HG02981 (cell line): ENCODE data around the gene SYCP2L.
A peak's percentile ranks its signal among the peaks of the same experiment; 100 is the strongest.
"Not testable (repeated sequence)": the region's sequence is repeated elsewhere in the genome, so short reads cannot be mapped to it uniquely, and the experiment has no call there.

ENCODE experiments used
- ATAC-seq: cut with Tn5 transposase; IDR thresholded peaks from one replicate; pipeline ENCODE4 v1.9.1; 2021; ENCODE audit warnings: mild to moderate bottlenecking, moderate library complexity; ENCODE audit not compliant: unreplicated experiment

SYCP2L gene

GRCh38 chr6:10886691-10887502, at the start of gene SYCP2L:
Gene SYCP2L (plus strand): TSS chr6:10887052. CDS start chr6:10887127, 75 bp downstream.
- ATAC-seq = no peak

GRCh38 chr6:10837622-10837994, 49.2 kb upstream of the SYCP2L start:
- no peak for ATAC-seq

DNA sequence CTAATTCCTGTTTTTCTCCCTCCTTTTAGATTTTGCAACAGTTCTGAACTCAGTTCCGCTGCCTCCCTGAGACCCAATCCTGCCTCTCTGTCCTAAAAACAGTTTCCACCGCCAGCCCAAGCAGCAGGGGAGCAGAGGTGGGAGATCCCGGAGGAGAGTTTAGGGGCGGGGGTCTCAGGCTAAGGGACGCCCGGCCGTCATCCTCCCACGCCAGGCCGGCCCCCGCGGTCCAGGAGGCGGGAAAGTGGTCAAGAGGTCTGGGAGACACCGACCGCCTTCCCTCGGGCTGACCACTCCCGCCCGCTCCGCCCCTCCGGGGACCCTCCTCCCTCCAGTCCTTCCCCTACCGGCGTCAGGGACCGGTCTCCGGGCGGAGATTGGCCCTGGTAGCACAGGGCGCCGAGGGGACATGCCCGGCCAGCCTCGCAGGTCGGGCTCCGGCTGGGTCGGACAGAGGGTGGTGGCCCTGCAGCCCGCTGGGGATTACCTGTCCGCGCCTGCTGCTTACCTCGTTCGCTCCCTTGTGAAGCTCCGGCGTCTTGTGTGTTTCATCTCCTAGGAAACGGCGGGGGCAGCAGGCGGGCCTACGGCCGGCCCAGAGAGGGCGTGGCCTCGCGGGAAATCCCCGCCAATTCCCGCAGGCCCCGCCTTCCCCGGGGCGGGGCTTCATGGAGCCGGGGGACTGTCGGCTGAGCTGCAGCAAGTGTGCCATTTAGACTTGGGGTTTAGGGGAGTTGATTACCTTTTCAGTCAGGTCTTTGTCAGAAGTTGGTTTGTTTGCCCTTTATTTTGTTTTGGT, 48.7 kb upstream of the SYCP2L start, which contains the start of gene MAK:
Gene MAK, minus strand, starts transcription at position 545 of the 799 bp plus-strand sequence. CDS start 7,891 bp downstream, outside the sequence.
- ATAC-seq = peak; percentile 75

GRCh38 chr6:10838794-10839333, 48.0 kb upstream of the SYCP2L start:
- ATAC-seq = peak; percentile 71

- no peak for ATAC-seq
Observed at GRCh38 chr6:10843554-10843953, 43.3 kb upstream of the SYCP2L start.

GRCh38 chr6:10847684-10848083, 39.2 kb upstream of the SYCP2L start:
- no peak for ATAC-seq

GRCh38 chr6:10849901-10850300, 37.0 kb upstream of the SYCP2L start:
- ATAC-seq = no peak

DNA sequence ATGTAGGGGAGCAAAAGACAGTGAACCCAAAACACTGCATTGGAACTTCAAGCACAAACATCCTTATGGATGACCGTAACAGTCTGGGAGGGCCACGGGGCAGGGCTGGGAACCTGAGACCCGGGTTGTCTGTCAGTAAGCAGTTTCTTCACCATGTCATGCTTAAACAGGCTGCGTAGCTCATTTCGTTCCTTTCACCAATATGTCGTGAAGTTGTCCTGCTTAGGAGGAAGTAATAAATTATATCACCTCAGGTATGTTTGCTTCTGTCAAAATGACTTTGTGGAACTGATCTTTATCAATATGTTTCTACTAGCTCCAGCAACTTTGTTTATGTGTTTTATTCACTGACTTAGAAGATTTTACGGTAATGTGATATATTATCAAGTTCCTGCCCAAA, 36.1 kb upstream of the SYCP2L start:
- no peak for ATAC-seq

DNA sequence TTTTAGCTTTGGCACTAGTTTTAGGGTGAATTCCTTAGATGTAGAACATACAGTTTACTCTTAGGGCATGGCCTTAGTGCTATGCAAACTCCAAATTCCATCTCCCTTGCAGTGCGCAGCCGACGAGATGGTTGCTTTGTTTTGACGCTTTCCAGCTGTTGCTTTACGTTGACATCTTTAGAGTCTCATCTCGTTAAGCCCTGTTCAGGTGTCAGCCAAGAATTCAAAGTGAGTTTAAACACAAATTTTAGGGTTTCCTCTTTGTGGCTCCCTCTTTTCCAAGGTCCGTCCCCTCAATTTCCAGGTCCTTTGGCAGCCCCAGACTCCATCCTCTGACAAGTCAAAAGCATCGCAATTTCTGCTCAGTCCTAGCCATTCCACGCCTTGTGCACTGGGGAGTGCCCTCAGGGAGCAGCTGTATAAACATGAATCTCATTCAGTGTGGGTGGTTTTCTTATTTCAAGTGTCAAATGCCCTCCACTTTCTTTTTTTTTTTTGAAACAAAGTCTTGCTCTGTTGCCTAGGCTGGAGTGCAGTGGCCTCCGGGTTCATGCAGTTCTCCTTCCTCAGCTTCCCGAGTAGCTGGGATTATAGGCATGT, 34.4 kb upstream of the SYCP2L start:
- ATAC-seq = no peak

DNA sequence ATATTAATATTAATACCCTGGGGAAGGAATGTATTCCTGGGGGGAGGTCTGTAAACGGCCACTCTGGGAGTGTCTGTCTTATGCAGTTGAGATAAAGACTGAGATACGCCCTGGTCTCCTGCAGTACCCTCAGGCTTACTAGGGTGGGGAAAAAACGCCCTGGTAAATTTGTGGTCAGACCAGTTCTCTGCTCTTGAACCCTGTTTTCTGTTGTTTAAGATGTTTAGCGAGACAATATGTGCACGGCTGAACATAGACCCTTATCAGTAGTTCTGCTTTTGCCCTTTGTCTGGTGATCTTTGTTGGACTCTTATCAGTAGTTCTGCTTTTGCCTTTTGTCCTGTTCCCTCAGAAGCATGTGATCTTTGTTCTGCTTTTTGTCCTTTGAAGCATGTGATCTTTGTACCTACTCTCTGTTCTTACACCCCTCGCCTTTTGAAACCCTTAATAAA, 33.0 kb upstream of the SYCP2L start:
- ATAC-seq = not testable (repeated sequence)

DNA sequence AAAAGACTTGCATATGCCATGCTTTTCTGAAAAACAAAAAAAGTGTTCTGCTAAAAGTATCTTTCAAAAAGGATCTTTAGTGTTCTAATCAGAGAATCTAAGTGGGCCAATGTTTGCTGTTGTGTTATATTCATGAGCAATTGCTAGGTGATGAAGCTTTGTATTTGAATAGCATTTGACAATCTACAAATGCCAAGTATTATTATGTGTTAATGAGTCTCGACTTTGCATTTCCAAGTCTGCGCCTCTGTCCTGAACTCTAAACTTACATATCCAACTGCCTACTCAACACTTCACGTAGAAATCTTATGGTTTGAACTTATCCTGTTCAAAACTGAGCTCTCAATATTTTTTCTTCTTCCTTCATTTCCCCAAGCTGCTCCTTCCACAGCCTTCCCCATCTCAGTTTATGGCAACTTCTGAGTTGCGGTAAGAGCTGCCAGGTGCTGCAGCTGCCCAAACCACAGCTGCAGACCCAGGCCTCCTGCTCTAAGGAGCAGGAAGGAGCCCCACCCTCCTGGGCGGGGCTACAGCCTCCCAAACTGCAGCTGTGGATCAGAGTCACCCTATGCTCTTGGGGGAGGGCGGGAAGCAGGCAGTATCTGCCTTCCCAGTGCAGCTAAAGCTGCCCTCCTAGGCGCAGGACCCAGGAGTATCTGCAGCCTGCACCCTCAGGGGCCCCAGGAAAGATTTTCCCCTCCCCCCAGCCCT, 31.8 kb upstream of the SYCP2L start:
- ATAC-seq = no peak

GRCh38 chr6:10857259-10857658, 29.6 kb upstream of the SYCP2L start:
- ATAC-seq = no peak

GRCh38 chr6:10861086-10861485, 25.8 kb upstream of the SYCP2L start:
- no peak for ATAC-seq

- no peak for ATAC-seq
Observed at GRCh38 chr6:10862361-10862760, 24.5 kb upstream of the SYCP2L start.

GRCh38 chr6:10863031-10863430, 23.8 kb upstream of the SYCP2L start:
- ATAC-seq = not testable (repeated sequence)

GRCh38 chr6:10866709-10867108, 20.1 kb upstream of the SYCP2L start:
- ATAC-seq = not testable (repeated sequence)

DNA sequence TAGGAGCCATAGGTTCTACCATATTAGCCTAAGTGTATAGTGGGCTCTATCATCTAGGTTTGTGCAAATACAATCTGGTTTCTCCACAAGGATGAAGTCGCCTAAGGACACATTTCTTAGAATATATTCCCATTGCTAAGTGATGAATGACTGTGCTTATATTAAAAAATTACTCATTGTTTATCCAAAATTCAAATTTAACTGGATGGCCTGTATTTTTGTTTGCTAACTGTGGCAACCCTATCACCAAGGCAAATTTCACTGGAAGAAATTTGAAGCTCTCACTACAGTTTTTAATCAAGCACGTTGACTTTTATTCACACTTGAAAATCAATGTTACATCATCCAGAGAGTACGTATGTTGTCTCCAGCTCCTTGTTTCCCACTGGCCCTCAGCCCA, 18.9 kb upstream of the SYCP2L start:
- no peak for ATAC-seq

GRCh38 chr6:10873374-10873773, 13.5 kb upstream of the SYCP2L start:
- ATAC-seq = no peak

GRCh38 chr6:10874207-10874606, 12.6 kb upstream of the SYCP2L start:
- no peak for ATAC-seq

GRCh38 chr6:10875026-10875425, 11.8 kb upstream of the SYCP2L start:
- no peak for ATAC-seq

DNA sequence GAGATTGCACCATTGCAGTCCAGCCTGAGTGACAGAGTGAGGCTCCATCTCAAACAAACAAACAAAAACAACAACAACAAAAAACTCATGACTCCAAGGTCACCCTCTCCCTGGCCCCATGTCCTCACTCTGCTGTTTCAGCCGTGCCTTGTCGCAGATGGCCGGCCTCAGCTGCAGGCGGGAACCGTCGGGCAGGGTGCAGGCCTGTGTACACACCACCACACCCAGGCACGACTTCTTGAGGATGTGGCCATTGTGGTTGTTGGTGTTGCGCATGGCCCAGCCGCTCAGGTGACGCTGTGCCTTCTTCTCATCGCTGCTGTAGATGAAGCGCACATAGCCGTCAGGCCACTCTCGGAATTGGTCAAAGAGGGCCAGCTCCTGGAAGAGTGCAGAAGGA, 9.8 kb upstream of the SYCP2L start:
- no peak for ATAC-seq
